ENCODE results near the gene GATAD2A. TPM values are rescaled to one million over a fixed set of nuclear protein-coding genes. Genes with fewer than 3 reads are reported as not detected.

GATAD2A gene
- total RNA-seq, 1 experiment from 2014 or later, result 99.6 TPM

DNA sequence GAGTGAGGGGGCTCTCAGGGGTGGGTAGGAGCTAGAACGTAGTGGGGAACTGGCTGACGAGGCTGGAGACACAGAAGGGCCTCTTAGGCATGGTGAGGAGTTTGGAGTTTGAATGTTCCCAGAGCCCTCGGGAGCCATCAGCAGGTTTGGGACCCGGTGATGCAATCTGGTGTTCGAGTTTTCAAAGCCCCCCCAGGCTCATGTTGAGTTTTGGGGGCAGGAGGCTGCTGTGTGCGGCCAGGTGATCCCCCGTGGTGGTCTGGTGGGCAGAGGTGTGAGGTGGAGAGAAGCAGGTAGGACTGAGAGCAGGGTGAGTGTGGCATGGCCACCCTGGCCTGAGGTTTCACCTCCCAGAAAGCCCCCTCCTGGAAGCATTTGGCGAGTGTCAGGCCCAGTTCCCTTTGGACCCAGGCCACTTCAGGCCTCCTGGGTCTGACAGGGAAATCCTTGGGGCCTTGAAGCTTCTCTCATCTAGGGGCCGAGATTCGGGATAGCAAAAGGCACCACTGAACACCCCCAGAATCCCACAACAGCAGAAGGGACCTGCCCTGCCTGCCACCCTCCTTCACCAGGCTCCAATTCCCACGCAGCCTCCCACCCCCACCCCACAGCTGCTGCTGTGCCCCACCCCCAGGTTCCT, 124.4 kb downstream of the GATAD2A start:
- ChIA-PET CTCF (interaction anchor here (0.7 kb wide), 1 partner anchor 24 kb away, joined by 3 read pairs; no protein-coding TSS in a partner anchor), POLR2A (no interaction called here)
- in situ Hi-C loops (cut with HindIII; ENCODE audit: low pct_unique_long_range_greater_than_20kb, low sequenced_read_pairs) (no loop called here), intact Hi-C loops (cut with micrococcal nuclease; ENCODE audit: unreplicated experiment) (loop anchor here (10.0 kb wide), 1 partner anchor 115 kb away; the partner anchor contains the start of gene GMIP)
- Histone ChIP-seq H3K4me3 (ENCODE audit: low read depth in 2 of 2, low read length in 2 of 2) (no peak overlapping the region), H3K27me3 (ENCODE audit: control insufficient read depth, insufficient read depth, low read length) (no peaks in the 10 kb centered on the region), H3K9me3 (ENCODE audit: control insufficient read depth, insufficient read depth, low read depth, low read length) (no peaks in the 10 kb centered on the region), H3K4me1 (ENCODE audit: control insufficient read depth, insufficient read depth, low read length) (no peaks in the 10 kb centered on the region; the same call in 1 of the 2 replicates), H3K36me3 (ENCODE audit: control insufficient read depth, insufficient read depth, low read length) (no peaks in the 10 kb centered on the region), H3K27ac (ENCODE audit: low read length) (no peak overlapping the region)
- TF ChIP-seq, protein P1, sequence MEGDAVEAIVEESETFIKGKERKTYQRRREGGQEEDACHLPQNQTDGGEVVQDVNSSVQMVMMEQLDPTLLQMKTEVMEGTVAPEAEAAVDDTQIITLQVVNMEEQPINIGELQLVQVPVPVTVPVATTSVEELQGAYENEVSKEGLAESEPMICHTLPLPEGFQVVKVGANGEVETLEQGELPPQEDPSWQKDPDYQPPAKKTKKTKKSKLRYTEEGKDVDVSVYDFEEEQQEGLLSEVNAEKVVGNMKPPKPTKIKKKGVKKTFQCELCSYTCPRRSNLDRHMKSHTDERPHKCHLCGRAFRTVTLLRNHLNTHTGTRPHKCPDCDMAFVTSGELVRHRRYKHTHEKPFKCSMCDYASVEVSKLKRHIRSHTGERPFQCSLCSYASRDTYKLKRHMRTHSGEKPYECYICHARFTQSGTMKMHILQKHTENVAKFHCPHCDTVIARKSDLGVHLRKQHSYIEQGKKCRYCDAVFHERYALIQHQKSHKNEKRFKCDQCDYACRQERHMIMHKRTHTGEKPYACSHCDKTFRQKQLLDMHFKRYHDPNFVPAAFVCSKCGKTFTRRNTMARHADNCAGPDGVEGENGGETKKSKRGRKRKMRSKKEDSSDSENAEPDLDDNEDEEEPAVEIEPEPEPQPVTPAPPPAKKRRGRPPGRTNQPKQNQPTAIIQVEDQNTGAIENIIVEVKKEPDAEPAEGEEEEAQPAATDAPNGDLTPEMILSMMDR (IDR thresholded peaks at IDR 0.05), result no peak
- no peak for TF ChIP-seq TCF7L2 (IDR thresholded peaks at IDR 0.05; ENCODE audit: low read depth, low read length)
- TF ChIP-seq REST (IDR thresholded peaks at IDR 0.05; ENCODE audit: insufficient read depth in 1 of 2, low read depth in 2 of 2, low read length in 1 of 2), result no peak
- no peak for TF ChIP-seq POLR2AphosphoS5 (IDR thresholded peaks at IDR 0.05; ENCODE audit: low read depth, low read length)
- no peak for TF ChIP-seq SIN3A (IDR thresholded peaks at IDR 0.05; ENCODE audit: borderline replicate concordance, insufficient read depth, low read depth, low read length)
- DNase-seq (ENCODE audit: low read depth, low spot score), result no peak
- ATAC-seq, result no peak
- BruUV-seq (replicated peaks), result no TSS peak

DNA sequence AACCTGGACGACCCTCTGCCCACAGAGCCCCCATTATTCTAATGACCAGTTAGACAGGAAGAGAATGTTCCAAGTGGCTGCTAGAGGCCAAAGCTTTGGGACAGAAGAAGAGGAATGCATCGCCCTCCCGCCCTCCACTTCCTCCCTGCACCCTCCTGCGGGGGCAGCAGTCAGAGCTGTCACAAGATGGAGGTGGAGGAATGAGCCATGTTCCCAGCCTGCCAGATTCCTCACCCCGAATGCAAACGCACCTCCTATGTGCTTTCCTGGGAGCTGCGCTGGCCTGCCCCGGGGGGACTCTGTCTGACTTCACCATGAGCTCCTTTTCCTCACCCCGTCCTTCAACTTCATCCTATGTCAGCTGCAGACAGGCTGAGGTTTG, 124.9 kb downstream of the GATAD2A start:
- TF ChIP-seq REST (IDR thresholded peaks at IDR 0.05; ENCODE audit: insufficient read depth in 1 of 2, low read depth in 2 of 2, low read length in 1 of 2) (no peak), SIN3A (IDR thresholded peaks at IDR 0.05; ENCODE audit: borderline replicate concordance, insufficient read depth, low read depth, low read length) (no peak), TCF7L2 (IDR thresholded peaks at IDR 0.05; ENCODE audit: low read depth, low read length) (no peak), POLR2AphosphoS5 (IDR thresholded peaks at IDR 0.05; ENCODE audit: low read depth, low read length) (no peak; the same call in 1 of the 2 replicates)
- TF ChIP-seq, protein P1 (IDR thresholded peaks at IDR 0.05), result no peak
- ChIA-PET POLR2A (no interaction called here), CTCF (no interaction called here)
- ATAC-seq, result no peak
- no peak overlapping the region for H3K27ac ChIP-seq (ENCODE audit: low read length)
- H3K9me3 ChIP-seq (ENCODE audit: control insufficient read depth, insufficient read depth, low read depth, low read length), result no peaks in the 10 kb centered on the region
- H3K4me1 ChIP-seq (ENCODE audit: control insufficient read depth, insufficient read depth, low read length), result no peaks in the 10 kb centered on the region; the same call in 1 of the 2 replicates
- in situ Hi-C loops (cut with HindIII; ENCODE audit: low pct_unique_long_range_greater_than_20kb, low sequenced_read_pairs), result no loop called here
- H3K27me3 ChIP-seq (ENCODE audit: control insufficient read depth, insufficient read depth, low read length), result no peaks in the 10 kb centered on the region
- H3K36me3 ChIP-seq (ENCODE audit: control insufficient read depth, insufficient read depth, low read length), result no peaks in the 10 kb centered on the region
- no peak overlapping the region for H3K4me3 ChIP-seq (ENCODE audit: low read depth in 2 of 2, low read length in 2 of 2)
- intact Hi-C loops (cut with micrococcal nuclease; ENCODE audit: unreplicated experiment), result loop anchor here (10.0 kb wide), 1 partner anchor 114 kb away; the partner anchor contains the start of gene GMIP
- BruUV-seq (replicated peaks), result no TSS peak
- DNase-seq (ENCODE audit: low read depth, low spot score), result no peak

All from Panc1 (cell line).